HG02759 (cell line): ENCODE measurements around the gene CEP72.
"Not testable (repeated sequence)": the region's sequence is repeated elsewhere in the genome, so short reads cannot be mapped to it uniquely, and the experiment has no call there.

Experiments
- ATAC-seq: cut with Tn5 transposase; IDR thresholded peaks from one replicate; pipeline ENCODE4 v1.9.1; 2021; ENCODE audit warnings: mild to moderate bottlenecking, moderate library complexity; ENCODE audit not compliant: unreplicated experiment

Gene CEP72

DNA sequence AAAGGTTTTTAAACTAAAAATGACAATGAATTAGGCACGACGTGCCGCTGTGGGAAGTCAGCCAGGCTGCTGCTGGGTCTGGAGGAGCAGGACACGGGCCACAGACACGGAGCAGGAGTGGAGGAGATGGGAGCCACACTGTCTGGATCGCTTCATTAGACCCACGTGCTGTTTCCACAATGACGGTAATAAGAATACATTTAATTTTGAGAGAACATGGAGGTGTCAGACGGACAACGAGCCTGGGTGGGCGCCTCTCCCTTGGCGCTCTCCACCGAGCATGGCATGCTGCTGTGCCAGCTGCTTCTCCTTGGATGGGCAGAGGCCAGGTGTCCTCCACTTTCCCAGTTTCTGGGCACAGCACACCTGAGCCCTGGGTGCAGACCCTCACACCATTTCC, 68.7 kb downstream of the CEP72 start:
- ATAC-seq = not testable (repeated sequence)

DNA sequence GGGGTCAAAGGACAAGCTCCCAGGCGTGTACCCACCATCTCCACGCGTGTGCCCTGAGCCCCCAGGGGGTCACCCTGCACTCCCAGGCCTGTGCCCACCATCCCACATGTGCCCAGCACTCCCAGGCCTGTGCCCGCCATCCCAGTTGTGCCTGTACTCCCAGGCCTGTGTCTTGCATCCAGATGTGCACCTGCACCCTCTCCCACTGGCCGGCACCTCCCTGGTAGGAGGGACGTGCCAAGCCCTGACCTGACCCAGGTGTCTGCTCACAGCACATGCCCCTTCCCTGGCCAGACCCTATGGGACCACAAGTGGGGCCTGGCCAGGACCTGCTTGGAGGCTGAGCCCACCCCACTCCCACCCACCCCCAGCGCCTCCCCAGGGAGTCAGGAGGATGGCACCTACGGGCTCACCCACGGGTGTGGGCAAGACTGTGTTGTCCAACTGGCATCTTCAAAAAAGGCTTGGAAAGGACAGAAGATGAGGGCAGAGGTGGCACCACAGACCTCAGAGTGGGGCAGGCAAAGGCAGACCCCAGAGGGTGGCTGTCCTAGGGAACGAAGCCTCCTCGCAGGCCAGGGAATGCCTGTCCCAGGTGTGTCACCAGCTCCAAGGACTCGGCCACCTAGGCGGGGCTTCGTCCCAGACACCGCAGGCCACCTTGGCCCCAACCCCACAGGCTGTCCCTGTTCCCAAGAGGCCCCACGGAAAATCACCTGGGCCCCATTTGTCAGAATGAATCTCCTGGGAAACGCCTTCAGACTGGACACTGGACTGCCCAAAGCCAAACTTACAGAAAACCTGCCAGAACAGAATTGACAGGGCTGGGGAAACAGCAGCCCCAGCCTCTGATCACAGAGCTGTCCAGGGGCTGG, 69.4 kb downstream of the CEP72 start:
- ATAC-seq = not testable (repeated sequence)

DNA sequence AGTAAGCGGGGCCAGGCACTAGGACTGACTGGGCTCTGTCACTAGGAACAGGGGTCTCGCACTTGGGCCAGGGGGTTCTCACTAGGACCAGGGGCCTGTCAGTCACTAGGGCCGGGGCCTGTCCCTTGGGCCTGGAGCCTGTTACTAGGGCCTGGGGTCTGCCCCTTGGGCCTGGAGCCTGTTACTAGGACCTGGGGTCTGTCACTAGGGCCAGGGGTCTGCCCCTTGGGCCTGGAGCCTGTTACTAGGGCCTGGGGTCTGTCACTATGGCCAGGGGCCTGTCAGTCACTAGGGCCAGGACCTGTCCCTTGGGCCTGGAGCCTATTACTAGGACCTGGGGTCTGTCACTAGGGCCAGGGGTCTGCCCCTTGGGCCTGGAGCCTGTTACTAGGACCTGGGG, 70.1 kb downstream of the CEP72 start:
- not testable (repeated sequence) for ATAC-seq

DNA sequence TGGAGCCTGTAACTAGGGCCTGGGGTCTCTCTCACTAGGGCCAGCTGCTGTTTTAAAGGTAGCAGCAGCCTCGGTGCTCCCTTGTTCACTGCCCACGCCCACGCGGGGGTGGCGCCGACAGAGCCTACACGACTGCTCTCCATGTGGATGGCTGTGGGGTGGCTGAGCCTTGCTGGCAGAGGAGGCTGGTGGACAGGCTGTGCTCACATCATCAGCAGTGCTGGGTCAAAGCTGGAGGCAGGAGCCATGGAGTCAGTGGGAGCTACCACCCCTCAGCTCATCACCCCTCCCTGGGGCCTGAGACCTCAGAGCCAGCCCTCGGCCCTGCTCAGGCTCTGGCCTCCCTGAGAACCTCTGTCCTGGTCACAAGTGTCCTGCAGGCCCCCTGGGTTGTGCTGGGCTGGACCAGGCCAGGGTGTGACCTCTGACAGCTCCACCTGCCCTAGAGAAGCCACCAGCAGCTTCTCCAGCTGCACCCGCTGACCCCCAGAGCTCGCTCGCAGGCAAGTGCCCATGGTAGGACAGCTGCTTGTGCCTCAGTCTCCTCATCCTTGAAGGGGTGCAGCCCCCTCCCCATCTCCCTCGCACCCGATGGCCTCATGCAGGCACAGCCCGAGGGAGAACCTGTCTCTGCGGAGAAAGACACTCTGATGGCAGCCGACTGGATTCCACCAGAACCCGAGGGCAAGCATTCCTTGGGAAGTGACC, 70.7 kb downstream of the CEP72 start:
- not testable (repeated sequence) for ATAC-seq

DNA sequence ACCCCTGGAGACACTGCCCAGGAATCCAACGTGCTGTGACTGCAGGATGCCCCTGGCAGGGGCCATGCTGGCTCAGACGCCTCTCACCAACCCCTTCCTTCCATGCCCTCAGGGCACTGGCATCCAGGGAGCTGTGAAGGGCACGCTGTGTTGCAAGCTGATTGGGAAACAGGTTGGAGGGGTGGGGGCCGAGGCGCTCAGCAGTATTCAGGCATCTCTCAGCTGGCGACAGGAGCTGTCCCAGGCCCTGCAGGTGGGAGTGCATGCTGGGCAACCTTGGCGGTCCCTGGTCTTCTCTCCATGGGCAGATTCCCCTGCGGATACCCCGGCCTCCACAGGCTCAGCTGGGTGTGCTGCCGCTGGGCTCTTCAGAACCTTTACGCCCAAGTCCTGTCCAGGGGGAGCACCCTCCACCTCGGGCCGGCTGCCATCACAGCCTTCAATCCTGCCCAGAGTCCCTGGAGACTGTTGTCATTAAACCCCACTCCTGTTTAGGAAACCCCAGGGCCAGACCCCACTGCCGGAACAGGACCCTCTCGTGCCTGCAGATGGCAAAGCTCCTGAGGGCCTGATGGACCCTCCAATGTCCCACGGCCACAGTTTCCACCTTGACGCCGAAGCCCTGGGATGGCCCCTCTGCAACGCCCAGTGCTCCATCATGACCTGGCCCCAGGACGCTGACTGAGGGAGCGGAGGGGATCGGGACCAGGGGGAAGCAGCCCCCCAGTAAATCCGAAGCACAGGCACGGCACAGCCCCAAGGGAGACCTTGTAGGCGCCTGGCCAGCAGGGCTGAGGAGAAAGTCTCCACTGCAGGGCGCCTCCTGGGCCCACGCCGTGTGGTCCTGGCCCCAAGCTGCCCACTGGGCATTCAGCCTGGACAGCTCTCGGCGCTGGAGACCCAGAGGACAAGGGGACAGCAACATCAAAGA, 71.7 kb downstream of the CEP72 start:
- no peak for ATAC-seq

DNA sequence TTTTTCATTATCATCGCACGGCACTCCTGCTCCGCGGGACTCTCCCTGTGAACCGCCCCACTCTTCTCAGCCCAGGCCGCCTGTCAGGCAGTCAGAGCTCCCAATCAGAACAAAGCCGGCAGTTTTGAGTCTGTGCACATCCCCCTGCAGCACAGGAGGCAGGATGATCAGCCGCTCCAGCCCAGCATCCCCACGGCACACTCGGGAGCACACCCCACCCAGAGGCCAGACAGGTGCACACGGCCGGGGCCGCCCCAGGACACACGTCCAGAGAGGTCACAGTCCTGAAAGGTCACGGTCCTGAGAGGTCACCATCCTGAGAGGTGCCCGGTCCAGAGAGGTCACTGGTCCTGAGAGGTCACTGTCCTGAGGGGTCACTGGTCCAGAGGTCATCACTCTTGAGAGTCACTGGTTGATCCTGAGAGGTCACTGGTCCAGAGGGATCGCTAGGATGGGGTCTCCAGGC, 72.6 kb downstream of the CEP72 start:
- ATAC-seq = no peak

DNA sequence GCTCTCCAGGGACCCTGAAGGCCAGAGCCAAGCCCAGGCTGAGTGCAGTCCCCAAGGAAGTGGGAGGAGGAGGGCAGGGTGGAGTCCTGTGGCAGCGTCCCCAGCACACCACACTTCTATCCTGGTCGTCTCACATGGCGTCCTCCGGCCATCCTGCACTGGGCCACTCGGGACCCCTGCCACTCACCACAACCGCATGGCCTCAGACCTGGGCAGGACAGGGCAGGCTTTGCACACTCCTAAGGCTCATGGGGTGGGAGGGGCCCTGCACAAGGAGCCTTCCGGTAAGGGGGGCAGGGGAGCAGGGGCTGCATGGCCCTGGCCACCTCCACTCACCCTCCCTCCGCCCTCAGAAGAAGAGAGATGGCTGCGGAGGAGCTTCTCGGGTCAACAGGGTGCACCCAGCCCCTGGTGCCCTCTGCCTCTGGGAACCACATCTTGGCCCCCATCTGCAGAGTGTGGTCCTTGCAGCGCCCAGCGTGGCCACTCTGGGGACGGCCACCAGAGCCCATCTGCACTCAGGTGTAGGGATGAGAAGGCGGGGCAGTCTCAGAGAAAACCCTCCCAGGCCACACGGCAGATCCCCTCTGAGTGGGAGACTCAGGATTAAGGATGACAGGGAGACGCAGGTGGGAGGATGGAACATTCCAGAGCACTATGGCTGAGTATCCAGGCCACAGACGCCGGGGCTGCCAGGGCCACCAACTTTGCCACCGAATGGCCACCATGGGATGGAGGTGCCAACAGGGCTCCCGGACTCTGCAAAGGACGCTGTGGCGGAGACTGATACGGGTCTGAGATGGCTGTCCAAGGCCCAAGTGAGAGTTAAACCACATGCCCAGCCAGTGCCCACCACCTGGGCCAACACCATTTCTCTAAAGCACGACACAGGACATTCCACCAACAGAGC, 73.4 kb downstream of the CEP72 start:
- no peak for ATAC-seq

DNA sequence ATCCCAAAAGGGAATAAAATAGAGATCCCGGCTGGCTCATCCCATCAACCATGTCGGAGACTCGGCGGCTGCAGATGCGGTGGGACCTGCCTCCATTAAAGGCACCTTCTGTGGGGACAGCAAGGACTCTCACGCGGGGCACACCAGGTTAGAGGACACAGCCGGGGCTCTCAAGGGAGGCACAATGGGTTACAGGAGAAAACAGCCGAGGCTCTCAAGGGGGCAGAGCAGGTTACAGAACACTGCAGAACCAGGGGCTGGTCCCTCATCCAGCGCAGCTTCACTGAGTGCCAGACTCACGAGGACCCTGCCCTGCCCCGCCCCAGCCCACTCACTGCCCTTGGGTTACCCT, 74.0 kb downstream of the CEP72 start:
- ATAC-seq = not testable (repeated sequence)

DNA sequence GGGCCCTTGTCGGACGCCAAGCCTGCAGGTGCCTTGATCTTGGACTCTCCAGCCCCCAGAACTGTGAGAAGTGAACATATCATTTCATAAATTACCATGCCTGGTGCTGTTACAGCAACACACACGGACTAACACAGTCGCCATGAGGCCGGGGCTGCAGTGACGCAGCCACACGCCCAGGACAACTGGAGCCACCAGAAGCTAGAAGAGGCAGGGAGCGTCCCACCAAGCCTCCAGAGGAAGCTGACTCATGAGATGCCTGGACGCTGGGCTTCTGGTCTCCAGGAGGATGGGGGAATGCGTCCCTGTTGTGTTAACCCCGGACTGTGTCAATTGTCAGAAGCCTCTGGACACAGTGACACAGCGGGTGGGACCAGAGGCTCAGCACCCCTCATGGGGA, 74.8 kb downstream of the CEP72 start:
- not testable (repeated sequence) for ATAC-seq

DNA sequence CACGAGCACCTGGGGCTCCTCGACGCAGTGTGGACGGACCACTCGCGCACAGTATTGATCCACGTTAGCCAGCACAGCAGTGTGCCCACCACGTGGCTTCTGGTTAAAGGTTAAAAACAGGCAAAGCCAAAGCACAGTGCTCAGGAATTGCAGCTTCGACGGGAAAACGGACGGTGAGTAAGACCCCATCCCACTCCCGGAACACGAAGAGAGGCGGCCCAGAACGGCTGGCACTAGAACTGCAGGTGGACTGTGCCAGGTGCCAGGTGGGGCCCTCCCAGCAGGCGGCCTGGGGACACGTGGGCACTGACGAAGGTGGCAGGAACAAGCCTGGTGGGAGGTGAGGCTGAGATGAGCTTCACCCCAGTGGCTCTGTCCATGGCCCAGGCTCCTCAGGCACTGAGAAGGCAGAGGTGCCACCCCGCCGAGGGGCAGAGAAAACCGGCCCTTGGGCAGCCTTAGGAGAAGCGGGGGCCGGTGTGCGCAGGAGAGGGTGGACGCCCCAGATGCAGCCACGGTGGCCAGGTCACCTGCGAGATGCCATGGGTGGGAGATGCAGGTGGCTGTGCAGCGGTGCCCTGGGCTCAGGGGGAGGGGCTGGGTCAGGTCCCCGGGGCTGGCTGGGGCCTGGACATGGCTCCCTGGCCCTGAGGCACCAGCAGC, 76.3 kb downstream of the CEP72 start:
- not testable (repeated sequence) for ATAC-seq

DNA sequence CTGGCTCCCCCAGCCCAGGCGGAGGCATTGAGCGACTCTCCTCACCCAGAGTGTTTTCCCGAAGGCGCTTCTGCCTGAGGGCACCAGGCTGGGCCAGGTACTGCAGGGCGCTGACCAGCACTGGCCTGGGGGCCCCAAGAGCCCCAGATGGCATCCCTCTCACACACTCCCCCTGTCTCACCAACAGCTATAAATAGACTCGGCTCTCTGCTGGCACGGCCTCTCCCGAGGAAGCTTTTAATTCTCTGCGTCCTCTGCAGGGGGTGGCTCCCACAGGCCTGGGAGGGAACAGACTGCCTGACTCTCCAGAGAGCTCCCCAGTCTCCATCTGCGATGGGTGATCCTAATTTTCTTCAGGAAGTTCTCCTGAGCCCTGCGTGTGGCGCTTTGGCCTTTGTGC, 78.2 kb downstream of the CEP72 start:
- not testable (repeated sequence) for ATAC-seq

DNA sequence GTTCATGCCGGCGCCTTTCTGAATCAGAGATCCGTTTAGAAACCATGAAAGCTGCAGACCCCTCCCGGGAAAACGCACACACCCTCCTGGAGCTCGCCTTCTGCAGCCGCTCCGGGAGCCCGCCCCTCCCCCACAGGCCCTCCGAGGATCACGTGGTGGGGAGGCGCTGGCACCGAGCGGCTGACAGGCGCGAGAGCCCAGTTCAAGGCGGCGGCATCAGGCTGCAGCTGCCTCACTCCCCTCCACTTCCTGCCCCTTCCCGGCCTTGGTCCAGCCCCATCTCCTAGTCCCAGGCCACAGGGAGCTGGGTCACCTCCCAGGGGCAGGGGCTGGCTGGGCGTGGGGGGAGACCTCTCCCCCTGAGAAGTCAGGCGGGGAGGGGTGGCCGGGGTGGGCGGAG, 78.9 kb downstream of the CEP72 start:
- not testable (repeated sequence) for ATAC-seq

DNA sequence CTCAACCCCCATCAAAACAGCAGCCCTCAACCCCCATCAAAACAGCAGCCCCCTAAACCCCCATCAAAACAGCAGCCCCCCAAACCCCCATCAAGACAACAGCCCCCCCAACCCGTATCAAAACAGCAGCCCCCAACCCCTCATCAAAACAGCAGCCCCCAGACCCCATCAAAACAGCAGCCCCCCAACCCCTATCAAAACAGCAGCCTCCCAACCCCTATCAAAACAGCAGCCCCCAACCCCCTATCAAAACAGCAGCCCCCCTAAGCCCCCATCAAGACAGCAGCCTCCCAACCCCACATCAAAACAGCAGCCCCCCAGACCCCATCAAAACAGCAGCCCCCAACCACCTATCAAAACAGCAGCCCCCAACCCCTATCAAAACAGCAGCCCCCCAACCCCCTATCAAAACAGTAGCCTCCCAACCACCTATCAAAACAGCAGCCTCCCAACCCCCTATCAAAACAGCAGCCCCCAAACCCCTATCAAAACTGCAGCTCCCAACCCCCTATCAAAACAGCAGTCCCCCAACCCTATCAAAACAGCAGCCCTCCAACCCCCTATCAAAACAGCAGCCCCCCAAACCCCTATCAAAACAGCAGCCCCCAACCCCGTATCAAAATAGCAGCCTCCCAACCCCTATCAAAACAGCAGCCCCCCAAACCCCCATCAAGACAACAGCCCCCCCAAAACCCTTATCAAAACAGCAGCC, 79.8 kb downstream of the CEP72 start:
- ATAC-seq = no peak

DNA sequence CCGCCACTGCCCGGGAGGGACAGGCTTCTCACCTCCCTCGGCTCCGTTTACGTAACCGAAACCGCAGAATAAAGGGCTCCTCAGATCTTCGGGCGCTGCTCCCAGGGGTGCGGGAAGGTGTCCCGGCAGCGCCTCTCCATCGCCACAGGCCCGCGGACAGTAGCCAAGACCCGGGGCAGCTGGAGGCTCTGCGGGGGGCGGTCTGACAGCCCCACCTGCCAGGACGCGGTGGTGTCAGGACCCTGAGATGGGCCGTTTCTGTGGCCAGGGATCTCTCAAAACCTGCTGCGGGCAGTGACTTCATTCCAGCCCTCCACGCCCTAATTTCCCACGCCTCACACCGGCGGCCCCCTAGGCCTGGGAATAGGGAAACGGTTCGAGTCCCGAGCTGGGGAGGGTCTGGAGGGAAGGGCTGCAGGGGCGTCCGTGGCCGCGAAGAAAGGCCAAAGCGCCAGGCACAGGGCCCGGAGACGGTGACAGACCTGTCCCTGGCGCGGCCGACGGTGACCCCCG, 80.4 kb downstream of the CEP72 start:
- peak; percentile 18 for ATAC-seq

DNA sequence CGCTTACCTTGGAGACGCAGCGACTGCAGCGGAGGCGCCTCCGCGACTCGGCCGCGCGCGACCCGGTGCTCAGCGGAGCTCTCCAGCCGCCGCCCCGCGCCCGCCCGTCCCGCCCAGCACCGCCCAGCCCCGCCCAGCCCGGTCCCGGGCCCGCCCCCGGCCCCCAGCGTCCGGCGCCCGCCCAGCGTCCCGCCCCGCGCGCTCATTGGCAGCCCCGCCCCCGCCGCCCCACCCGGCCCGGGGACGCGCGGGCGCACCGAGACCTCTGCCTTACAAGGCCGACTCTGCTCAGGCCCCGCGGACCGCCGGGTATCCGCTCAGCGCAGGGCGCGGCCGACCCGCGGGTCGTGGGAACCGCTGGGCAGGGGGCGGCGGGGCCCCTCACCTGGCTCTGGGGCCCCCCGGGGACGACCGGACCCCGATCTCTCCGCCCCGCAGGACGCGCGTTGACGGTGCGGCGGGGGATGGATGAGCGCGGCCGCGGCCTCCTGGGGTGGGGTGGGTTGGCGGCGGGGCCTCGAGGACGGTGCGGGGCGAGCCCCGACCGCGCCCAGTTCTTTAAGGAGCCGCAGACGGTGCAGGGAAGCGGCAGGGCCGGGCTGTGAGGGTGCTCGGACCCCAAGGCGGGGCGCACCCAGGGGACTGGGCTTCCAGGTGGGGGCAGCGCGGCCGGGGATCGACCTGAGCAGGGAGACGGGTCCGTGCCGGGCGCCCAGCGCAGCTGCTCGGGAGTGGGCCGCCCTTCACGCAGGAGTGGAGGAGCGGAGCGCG, 81.3 kb downstream of the CEP72 start, which contains the start of gene TPPP:
TPPP (minus strand) TSS at position 82 of the 771 bp plus-strand sequence. CDS start 15,292 bp downstream, outside the sequence.
- ATAC-seq = peak; percentile 88

DNA sequence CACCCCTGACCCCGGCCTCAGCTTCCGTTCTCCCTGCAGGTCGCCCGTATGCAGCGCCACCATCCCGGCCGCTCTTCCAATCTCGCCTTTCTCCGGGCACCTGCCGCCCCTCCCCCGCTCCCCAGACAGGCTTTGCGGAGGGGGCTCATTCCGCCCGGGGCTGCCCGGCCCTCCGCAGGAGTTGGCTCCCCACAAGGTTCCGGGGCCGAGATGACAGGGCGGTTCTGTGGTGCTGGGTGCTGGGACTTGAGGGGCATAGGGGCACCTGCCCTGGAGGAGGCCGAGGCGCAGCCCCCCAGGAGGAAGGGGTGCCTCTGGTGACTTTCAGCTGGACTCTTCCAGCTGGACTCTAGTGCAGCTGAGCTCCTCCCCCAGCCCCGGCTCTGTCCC, 81.9 kb downstream of the CEP72 start:
- ATAC-seq = not testable (repeated sequence)

DNA sequence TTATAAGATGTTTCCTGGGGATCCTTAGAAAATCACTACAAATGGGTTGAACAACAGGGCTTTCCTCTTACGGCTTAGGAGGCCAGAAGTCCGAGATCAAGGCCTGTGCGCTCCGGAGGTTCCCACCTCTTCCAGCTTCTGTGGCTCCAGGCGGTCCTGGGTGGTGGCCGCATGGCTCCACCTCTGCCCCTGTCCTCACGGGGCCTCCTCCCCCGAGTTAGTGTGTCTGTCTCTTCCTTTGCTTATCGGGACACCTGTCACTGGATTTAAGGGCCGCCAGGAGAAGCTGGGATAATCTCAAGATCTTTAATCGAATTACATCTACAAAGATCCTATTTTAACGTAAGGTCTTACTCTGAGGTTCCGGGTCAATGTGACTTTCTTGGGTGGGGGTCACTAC, 83.3 kb downstream of the CEP72 start:
- not testable (repeated sequence) for ATAC-seq

DNA sequence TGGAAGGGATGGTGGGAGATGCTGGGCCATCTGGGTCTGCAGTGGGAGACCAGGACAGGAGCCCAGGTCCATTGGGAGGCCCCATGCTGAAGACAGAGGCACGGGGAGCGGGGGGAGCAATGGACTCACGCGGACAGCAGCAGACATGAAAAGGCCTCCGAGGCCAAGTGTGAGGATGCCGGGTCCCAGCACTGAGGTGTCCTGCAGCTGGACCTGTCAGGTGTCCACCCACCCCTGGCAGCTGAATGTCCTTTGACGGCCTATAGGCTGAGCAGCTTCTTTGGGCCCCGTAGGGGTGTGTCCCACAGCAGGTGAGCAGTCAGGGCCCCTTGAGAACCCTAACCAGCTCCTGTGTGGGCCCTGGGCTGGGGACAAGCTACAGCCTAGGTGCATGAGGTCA, 84.1 kb downstream of the CEP72 start:
- ATAC-seq = not testable (repeated sequence)
